H1 (cell line): ENCODE results near the gene PTS.

Experiments used
- CTCF ChIP-seq, 3 experiments: IDR thresholded peaks; 1 replicate in 2 of 3; 2 replicates in 1 of 3; pipeline versions ENCODE4 v1.5.1 to v1.6.1; 2011; ENCODE audit warnings: low read length in 3 of 3, mild to moderate bottlenecking in 3 of 3, inconsistent platforms in 2 of 3, low read depth in 1 of 3, moderate library complexity in 1 of 3; ENCODE audit not compliant: insufficient read depth in 1 of 3; ENCODE audit errors: control extremely low read depth in 1 of 3
- EP300 ChIP-seq, 2 experiments: IDR thresholded peaks; 1 replicate in 1 of 2; 2 replicates in 1 of 2; pipeline ENCODE4 v1.6.1; 2011 to 2012; ENCODE audit warnings: low read depth in 2 of 2, low read length in 2 of 2, mild to moderate bottlenecking in 2 of 2, borderline replicate concordance in 1 of 2, inconsistent platforms in 1 of 2, moderate library complexity in 1 of 2
- EZH2 ChIP-seq: fragments of 200-600 bp; sonication (generic); IDR thresholded peaks from 2 replicates; pipeline ENCODE4 v1.7.1; 2012; ENCODE audit warnings: low read depth, mild to moderate bottlenecking, moderate library complexity, low read length, inconsistent platforms; ENCODE audit not compliant: severe bottlenecking
- POLR2A ChIP-seq, 2 experiments: IDR thresholded peaks; 1 replicate in 1 of 2; 2 replicates in 1 of 2; pipeline ENCODE4 v1.6.1; 2011; ENCODE audit warnings: low read depth in 2 of 2, low read length in 2 of 2, mild to moderate bottlenecking in 2 of 2; ENCODE audit errors: control extremely low read depth in 1 of 2
- SIN3A ChIP-seq, 2 experiments: IDR thresholded peaks in 1 of 2; conservative IDR thresholded peaks in 1 of 2; 2 replicates each; pipeline ENCODE4 v1.6.1; 2011 to 2012; ENCODE audit warnings: low read length in 2 of 2, improper control_type of control experiment in 1 of 2, low read depth in 1 of 2, mild to moderate bottlenecking in 1 of 2
- TCF12 ChIP-seq: IDR thresholded peaks from 2 replicates; pipeline ENCODE4 v1.6.1; 2011; ENCODE audit warnings: low read depth, mild to moderate bottlenecking, low read length
- YY1 ChIP-seq: IDR thresholded peaks from 2 replicates; pipeline ENCODE4 v1.6.1; 2011; ENCODE audit warnings: low read depth, mild to moderate bottlenecking, low read length

- no peak for TF ChIP-seq YY1
- TF ChIP-seq CTCF (IDR thresholded peaks at IDR 0.05; ENCODE audit: control extremely low read depth in 1 of 3, insufficient read depth in 1 of 3, low read depth in 1 of 3, low read length in 3 of 3) = no peak
- TF ChIP-seq POLR2A (IDR thresholded peaks at IDR 0.05; ENCODE audit: control extremely low read depth in 1 of 2, low read depth in 2 of 2, low read length in 2 of 2) = no peak
- no peak for TF ChIP-seq EZH2
- no peak for TF ChIP-seq TCF12
- TF ChIP-seq SIN3A (conservative IDR thresholded peaks at IDR 0.05 in 1 of 2, IDR thresholded peaks at IDR 0.05 in 1 of 2; ENCODE audit: low read depth in 1 of 2, low read length in 2 of 2) = no peak
- no peak for TF ChIP-seq EP300 (IDR thresholded peaks at IDR 0.05; ENCODE audit: borderline replicate concordance in 1 of 2, low read depth in 2 of 2, low read length in 2 of 2)
These were observed 44.4 kb downstream of the PTS start for GRCh38 chr11:112270551-112271180.
